ENCODE data around the gene KRTAP10-9.
"Not testable (repeated sequence)": the region's sequence is repeated elsewhere in the genome, so short reads cannot be mapped to it uniquely, and the experiment has no call there.

Gene KRTAP10-9

DNA sequence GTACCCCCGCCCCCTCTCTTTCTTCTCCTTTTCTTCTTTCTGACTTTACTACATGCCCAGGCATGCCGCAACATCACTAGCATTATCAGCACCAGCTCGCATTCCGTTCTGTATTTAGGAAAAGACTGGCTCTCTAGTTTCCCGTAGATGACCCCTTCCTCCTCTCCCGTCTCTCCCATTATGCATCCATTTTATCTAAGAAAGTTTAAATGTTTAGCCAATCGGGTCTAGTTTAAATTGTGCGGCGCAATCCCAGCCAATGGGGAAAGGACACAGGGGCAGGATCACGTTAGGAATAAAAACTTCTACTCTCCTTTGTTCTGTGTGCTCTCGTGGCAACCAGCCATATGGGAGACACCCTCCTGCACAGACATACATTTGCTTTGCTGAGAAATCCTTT, 28.8 kb upstream of the KRTAP10-9 start (continued):
- TF ChIP-seq, protein P1, sequence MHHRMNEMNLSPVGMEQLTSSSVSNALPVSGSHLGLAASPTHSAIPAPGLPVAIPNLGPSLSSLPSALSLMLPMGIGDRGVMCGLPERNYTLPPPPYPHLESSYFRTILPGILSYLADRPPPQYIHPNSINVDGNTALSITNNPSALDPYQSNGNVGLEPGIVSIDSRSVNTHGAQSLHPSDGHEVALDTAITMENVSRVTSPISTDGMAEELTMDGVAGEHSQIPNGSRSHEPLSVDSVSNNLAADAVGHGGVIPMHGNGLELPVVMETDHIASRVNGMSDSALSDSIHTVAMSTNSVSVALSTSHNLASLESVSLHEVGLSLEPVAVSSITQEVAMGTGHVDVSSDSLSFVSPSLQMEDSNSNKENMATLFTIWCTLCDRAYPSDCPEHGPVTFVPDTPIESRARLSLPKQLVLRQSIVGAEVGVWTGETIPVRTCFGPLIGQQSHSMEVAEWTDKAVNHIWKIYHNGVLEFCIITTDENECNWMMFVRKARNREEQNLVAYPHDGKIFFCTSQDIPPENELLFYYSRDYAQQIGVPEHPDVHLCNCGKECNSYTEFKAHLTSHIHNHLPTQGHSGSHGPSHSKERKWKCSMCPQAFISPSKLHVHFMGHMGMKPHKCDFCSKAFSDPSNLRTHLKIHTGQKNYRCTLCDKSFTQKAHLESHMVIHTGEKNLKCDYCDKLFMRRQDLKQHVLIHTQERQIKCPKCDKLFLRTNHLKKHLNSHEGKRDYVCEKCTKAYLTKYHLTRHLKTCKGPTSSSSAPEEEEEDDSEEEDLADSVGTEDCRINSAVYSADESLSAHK (tag by site-specific recombination; IDR thresholded peaks at IDR 0.05), result no peak
- TF ChIP-seq, protein P2, sequence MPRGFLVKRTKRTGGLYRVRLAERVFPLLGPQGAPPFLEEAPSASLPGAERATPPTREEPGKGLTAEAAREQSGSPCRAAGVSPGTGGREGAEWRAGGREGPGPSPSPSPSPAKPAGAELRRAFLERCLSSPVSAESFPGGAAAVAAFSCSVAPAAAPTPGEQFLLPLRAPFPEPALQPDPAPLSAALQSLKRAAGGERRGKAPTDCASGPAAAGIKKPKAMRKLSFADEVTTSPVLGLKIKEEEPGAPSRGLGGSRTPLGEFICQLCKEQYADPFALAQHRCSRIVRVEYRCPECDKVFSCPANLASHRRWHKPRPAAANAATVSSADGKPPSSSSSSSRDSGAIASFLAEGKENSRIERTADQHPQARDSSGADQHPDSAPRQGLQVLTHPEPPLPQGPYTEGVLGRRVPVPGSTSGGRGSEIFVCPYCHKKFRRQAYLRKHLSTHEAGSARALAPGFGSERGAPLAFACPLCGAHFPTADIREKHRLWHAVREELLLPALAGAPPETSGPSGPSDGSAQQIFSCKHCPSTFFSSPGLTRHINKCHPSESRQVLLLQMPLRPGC (tag by site-specific recombination; IDR thresholded peaks at IDR 0.05), result no peak
- TF ChIP-seq, protein P3, sequence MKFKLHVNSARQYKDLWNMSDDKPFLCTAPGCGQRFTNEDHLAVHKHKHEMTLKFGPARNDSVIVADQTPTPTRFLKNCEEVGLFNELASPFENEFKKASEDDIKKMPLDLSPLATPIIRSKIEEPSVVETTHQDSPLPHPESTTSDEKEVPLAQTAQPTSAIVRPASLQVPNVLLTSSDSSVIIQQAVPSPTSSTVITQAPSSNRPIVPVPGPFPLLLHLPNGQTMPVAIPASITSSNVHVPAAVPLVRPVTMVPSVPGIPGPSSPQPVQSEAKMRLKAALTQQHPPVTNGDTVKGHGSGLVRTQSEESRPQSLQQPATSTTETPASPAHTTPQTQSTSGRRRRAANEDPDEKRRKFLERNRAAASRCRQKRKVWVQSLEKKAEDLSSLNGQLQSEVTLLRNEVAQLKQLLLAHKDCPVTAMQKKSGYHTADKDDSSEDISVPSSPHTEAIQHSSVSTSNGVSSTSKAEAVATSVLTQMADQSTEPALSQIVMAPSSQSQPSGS (tag by site-specific recombination; IDR thresholded peaks at IDR 0.05; ENCODE audit: low read depth), result no peak
- TF ChIP-seq OSR2 (tag by site-specific recombination; IDR thresholded peaks at IDR 0.05) (no peak), SETDB1 (IDR thresholded peaks at IDR 0.05; ENCODE audit: insufficient read length, low read length) (no peak), ZNF473 (tag by site-specific recombination; IDR thresholded peaks at IDR 0.05) (no peak), ZNF555 (tag by site-specific recombination; conservative IDR thresholded peaks at IDR 0.05) (no peak), ZSCAN30 (tag by site-specific recombination; IDR thresholded peaks at IDR 0.05) (no peak), EGR2 (tag by site-specific recombination; IDR thresholded peaks at IDR 0.05; ENCODE audit: low read depth) (no peak), ZNF366 (tag by site-specific recombination; conservative IDR thresholded peaks at IDR 0.05) (no peak), ZNF76 (tag by site-specific recombination; IDR thresholded peaks at IDR 0.05; ENCODE audit: borderline replicate concordance, low read depth) (no peak)
- TF ChIP-seq, protein P4, sequence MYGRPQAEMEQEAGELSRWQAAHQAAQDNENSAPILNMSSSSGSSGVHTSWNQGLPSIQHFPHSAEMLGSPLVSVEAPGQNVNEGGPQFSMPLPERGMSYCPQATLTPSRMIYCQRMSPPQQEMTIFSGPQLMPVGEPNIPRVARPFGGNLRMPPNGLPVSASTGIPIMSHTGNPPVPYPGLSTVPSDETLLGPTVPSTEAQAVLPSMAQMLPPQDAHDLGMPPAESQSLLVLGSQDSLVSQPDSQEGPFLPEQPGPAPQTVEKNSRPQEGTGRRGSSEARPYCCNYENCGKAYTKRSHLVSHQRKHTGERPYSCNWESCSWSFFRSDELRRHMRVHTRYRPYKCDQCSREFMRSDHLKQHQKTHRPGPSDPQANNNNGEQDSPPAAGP (tag by site-specific recombination; IDR thresholded peaks at IDR 0.05), result no peak

DNA sequence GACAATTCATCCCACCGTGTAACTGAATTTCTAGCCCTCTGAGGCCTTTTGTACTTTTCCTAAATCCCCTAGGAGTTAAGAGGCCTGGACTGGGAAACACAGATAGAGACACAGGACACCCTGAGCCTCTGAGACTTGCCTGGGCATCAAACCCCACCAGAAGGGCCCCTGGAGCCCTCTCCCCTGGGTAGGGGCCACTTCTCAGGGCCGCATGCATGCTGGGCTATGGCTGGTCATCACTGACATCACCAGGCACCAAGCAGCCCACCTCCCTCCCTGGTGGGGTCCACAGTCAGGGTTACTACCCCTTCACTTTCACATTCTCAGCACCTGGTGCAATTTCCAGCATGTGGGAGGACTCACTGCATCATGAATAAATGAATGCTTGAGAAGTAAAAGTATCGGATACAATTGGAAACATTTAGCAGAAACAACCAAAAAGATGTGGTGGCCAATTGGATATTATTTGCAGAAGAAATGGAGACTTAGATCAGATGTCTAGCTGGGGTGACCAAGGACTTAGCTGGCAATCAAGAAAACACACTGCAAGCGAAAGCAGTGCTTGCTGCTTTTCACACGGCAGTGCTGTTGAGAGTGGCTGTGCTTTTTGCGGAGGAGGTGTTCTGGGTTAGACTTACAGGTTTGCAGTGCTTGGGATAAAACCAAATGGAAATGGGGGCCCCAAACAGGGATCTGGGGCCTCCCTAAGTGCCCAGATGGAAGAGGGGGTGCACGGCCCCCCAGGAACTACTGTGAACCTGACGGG, 27.4 kb upstream of the KRTAP10-9 start:
- no peaks in the 10 kb centered on the region for H3K4me1 ChIP-seq (ENCODE audit: control insufficient read depth, insufficient read depth, low read length)
- TF ChIP-seq ZNF223 (tag by site-specific recombination; IDR thresholded peaks at IDR 0.05), result no peak
- no peak for TF ChIP-seq ZNF157 (tag by site-specific recombination; IDR thresholded peaks at IDR 0.05)
- TF ChIP-seq ZNF146 (tag by site-specific recombination; IDR thresholded peaks at IDR 0.05), result no peak
- TF ChIP-seq, protein P5, sequence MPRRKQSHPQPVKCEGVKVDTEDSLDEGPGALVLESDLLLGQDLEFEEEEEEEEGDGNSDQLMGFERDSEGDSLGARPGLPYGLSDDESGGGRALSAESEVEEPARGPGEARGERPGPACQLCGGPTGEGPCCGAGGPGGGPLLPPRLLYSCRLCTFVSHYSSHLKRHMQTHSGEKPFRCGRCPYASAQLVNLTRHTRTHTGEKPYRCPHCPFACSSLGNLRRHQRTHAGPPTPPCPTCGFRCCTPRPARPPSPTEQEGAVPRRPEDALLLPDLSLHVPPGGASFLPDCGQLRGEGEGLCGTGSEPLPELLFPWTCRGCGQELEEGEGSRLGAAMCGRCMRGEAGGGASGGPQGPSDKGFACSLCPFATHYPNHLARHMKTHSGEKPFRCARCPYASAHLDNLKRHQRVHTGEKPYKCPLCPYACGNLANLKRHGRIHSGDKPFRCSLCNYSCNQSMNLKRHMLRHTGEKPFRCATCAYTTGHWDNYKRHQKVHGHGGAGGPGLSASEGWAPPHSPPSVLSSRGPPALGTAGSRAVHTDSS (tag by site-specific recombination; IDR thresholded peaks at IDR 0.05), result no peak
- no peak for TF ChIP-seq ZNF571 (tag by site-specific recombination; IDR thresholded peaks at IDR 0.05)
- TF ChIP-seq ZBTB17 (tag by site-specific recombination; IDR thresholded peaks at IDR 0.05), result no peak
- TF ChIP-seq ZNF354C (tag by site-specific recombination; IDR thresholded peaks at IDR 0.05; ENCODE audit: borderline replicate concordance, low read depth), result no peak
- TF ChIP-seq GFI1B (tag by site-specific recombination; IDR thresholded peaks at IDR 0.05), result no peak
- no peak for TF ChIP-seq ZNF701 (tag by site-specific recombination; IDR thresholded peaks at IDR 0.05)
- TF ChIP-seq ZNF433 (tag by site-specific recombination; IDR thresholded peaks at IDR 0.05; ENCODE audit: low read depth), result no peak
- TF ChIP-seq ZNF350 (tag by site-specific recombination; IDR thresholded peaks at IDR 0.05), result no peak
- H3K27ac ChIP-seq (ENCODE audit: extremely low read depth, low read depth, low read length), result no peak overlapping the region
- no peaks in the 10 kb centered on the region for H3K36me3 ChIP-seq (ENCODE audit: control insufficient read depth in 2 of 2, insufficient read depth in 1 of 2, low read length in 2 of 2)
- H3K4me3 ChIP-seq (ENCODE audit: low read depth, low read length), result no peak overlapping the region
- no peaks in the 10 kb centered on the region for H3K9me3 ChIP-seq (ENCODE audit: control insufficient read depth, insufficient read depth, low read depth, low read length)
- ChIA-PET CTCF (interaction anchor here (0.5 to 0.9 kb wide), 4 partner anchors 44 to 1144 kb away, joined by 3 read pairs; no protein-coding TSS in a partner anchor), POLR2A (no interaction called here)

DNA sequence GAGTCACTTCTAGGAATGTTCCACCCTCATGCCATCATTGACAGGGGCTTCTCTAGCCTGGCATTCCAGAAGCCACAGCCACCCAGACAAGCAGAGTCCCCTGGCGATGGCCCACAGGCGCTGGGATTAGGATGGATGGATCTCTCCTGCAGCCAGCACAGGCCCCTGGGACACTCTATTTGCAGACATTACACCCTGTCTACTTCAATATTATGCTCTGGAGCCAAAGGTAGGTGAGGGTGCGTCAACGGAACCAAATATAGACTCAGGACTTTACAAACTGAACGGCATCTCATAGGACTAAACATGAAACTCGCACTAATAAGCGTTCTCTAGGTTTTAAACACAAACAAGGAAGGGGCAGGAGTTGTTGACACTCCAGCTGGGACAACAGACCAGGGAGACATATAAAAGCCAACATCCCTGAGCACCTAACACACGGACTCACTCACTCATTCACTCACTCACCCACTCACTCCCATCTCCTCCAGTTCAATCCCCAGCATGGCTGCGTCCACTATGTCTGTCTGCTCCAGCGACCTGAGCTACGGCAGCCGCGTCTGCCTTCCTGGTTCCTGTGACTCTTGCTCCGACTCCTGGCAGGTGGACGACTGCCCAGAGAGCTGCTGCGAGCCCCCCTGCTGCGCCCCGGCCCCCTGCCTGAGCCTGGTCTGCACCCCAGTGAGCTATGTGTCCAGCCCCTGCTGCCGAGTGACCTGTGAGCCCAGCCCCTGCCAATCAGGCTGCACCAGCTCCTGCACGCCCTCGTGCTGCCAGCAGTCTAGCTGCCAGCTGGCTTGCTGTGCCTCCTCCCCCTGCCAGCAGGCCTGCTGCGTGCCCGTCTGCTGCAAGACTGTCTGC, 26.5 kb upstream of the KRTAP10-9 start, which contains the start of gene KRTAP10-7:
Gene KRTAP10-7 (plus strand): TSS at position 480 of the 861 bp plus-strand sequence. CDS start 25 bp downstream, at position 505.
- H3K4me1 ChIP-seq (ENCODE audit: control insufficient read depth, insufficient read depth, low read length); H3K9me3 ChIP-seq (ENCODE audit: control insufficient read depth, insufficient read depth, low read depth, low read length); POLR2A ChIA-PET; H3K27ac ChIP-seq (ENCODE audit: extremely low read depth, low read depth, low read length); H3K36me3 ChIP-seq (ENCODE audit: control insufficient read depth in 2 of 2, insufficient read depth in 1 of 2, low read length in 2 of 2); H3K4me3 ChIP-seq (ENCODE audit: low read depth, low read length): not testable (repeated sequence)
- CTCF ChIA-PET, result interaction anchor here (0.5 to 0.6 kb wide), 2 partner anchors 525 to 1143 kb away, joined by 3 read pairs; no protein-coding TSS in a partner anchor

Measured in HEK293 (cell line).